AG20443 (cell line): ENCODE results near the gene CSTF2T.

Source experiments
- DNase-seq: peaks from one replicate; pipeline ENCODE4 v3.0.0; 2012; ENCODE audit warnings: low spot score, mixed read lengths

CSTF2T gene, protein sequence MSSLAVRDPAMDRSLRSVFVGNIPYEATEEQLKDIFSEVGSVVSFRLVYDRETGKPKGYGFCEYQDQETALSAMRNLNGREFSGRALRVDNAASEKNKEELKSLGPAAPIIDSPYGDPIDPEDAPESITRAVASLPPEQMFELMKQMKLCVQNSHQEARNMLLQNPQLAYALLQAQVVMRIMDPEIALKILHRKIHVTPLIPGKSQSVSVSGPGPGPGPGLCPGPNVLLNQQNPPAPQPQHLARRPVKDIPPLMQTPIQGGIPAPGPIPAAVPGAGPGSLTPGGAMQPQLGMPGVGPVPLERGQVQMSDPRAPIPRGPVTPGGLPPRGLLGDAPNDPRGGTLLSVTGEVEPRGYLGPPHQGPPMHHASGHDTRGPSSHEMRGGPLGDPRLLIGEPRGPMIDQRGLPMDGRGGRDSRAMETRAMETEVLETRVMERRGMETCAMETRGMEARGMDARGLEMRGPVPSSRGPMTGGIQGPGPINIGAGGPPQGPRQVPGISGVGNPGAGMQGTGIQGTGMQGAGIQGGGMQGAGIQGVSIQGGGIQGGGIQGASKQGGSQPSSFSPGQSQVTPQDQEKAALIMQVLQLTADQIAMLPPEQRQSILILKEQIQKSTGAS

DNA sequence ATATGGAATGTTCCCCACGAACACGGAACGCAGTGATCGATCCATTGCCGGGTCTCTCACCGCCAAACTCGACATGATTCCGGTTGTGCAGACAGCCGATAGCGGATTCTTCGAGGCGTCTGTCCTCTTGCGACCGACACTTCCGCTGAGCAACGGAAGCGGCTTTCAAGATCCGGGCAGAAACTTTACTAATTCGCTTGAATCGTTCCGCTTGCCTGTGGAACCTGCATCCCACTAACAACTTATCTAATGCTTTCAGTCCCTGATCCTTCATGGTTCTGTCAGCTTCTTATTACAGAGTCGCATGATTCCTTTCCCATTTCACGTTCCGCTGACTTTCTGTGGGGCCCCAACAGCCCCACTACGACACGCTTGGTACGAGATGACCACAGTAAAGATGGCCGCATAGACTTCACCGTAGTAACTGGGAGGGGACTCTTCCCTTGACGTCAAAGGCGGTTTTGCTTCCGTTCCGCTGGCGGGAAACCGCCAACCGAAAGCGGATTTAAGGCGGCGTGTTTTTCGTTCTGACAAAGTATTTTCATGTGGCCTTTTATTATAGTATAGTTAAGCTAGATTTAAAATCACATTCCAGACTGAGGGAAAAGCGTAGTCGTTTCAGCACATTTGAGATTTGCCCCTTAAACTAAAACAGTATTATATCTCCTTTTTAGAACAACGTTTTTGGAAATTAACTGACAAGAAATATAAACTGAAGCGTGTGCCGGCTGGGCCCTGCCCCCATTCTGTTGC lies at the start of gene CSTF2T:
Gene CSTF2T (minus strand): TSS at position 121 of the 753 bp plus-strand sequence. CDS start 46 bp downstream, at position 75.
- peak; percentile 83 for DNase-seq

DNA sequence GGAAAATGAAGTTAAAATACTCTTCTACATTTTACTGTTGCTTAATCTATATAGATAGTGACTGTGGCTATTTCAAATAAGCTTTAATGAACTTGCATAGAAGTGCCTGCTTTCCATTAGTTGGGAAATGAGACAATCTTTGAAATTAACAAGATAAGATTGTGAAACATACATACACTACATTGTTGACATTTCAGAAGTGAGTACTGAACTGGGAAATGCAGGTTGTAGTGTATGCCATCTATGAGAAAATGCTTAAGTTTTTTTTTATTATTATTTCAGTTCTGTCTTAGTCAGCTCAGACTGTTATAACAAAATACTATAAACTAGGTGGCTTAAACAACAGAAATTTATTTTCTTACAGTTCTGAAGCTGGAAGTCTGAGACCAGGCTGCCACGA lies 49.6 kb upstream of the CSTF2T start:
- DNase-seq = no peak

GRCh38 chr10:51747216-51747615 lies 47.8 kb upstream of the CSTF2T start:
- no peak for DNase-seq

- DNase-seq = no peak
Measured at GRCh38 chr10:51745397-51745796, 46.0 kb upstream of the CSTF2T start.

GRCh38 chr10:51744235-51745000 lies 45.0 kb upstream of the CSTF2T start:
- no peak for DNase-seq

GRCh38 chr10:51743146-51743545 lies 43.8 kb upstream of the CSTF2T start:
- peak; percentile 23 for DNase-seq

DNA sequence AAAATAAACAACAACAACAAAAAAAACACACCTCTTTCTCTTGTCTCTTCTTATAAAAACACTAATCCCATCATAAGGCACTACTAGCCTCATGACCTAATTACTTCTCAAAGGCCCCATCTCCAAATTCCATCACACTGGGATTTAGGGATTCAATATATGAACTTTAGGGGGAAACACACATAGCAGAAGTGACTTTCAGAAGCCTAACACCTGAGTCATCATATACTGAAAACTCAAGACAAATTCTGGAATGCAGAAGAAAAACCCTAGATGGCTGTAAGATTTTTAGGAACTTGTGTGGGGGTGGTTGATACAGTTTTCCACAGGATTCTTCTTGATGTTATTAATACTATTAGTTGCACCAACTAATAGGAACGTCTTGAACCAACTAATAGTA lies 33.7 kb upstream of the CSTF2T start:
- peak; percentile 27 for DNase-seq

DNA sequence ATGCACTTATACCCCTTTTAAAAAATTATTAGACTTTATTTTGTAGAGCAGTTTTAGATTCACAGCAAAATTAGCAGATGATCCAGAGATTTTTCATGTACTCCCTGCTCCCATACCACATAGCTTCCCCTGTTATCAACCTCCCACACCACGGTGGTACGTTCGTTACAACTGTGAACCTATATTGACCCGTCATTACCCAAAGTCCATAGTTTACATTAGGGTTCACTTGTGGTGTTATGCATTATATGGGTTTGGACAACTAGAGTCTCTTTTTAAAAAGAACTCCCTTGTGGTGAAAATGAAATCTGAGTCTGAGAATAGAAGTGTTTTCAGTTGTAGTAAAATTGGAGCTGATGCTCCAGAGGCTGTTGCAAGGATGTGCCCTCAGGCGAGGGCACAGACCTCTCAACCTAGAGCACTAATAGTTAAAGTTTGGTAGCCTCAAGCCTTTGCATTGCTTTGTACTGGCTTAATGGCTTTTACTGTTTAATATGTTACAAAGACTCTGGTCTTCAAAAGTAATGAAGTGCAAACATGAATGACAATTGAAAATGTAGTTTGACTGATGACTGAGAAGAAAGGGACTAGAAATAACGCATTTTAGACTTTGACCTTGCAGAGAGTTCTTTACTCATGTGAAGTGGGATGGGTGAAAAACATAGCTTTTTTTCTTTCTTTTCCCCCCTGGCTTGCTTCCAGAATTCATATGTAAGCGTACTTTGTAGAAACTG lies 30.6 kb upstream of the CSTF2T start:
- DNase-seq = no peak

- no peak for DNase-seq
Measured at GRCh38 chr10:51724038-51724437, 24.6 kb upstream of the CSTF2T start.

DNA sequence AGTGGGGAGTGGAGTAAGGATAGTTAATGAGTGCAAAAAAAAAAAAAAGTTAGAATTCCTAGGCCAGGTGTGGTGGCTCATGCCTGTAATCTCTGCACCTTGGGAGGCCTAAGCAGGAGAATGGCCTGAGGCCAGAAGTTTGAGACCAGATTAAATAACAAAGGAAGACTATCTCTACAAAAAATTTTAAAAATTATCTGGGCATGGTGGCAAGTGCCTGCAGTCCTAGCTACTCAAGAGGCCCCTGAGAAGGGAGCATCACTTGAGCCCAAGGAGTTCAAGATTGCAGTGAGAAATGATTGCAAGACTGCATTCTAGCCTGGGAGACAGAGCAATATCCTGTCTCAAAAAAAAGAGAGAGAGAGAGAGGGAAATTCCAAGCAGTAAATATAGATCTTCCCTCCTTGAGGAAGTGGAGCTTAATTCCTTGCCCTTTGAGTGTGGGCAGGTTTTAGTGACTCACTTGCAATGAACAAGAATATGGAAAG lies 19.5 kb upstream of the CSTF2T start:
- DNase-seq = peak; percentile 11

GRCh38 chr10:51716981-51717380 lies 17.6 kb upstream of the CSTF2T start:
- peak; percentile 11 for DNase-seq

DNA sequence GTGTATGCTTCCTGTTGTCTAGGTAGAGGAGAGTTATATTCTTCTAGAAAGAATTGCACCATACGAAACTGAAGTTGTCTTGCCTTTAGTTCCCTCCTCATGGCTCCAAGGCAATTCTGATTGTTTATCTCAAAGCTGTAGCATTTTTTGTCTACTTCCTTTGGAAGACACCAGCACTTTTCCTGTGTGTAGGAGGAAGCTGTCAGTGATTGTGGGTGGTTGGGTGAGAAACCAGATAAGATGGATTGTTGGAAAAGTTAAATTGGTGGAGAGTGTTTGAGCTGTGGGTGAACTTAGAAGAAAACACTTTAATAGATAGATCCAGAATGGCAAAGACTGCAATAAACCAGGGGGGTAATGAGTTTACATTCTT lies 12.1 kb upstream of the CSTF2T start:
- DNase-seq = no peak

DNA sequence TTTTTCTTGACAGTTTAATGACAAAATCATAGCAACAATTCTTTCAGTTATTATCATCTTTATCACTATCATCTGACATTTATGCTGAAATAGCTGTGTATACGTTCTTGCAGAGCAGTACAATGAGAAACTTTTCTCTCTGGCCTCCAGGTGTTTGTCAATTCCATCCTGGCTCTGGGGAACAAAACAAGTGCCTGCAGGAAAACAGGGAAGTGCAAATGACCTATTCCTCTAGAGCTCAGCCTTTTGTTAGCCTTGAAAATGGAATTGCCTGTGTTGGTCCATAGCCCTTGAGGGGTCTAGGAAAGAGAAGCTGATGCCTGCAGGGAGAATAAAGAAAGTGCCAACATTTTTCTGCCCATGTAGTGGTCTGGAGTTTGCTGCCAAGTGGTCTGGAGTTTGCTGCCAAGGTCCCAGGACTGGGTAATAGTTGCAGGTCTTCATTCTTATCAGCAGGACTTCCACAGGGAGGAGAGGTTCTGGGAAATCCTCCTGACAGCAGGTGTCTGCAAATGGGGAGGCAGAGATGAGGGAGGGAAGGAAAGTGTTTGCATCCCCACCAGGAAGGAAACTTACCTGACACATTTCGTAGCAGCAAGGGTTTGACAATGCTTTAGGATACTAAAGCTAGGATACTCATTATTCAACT lies 10.1 kb upstream of the CSTF2T start:
- no peak for DNase-seq

- no peak for DNase-seq
Measured at GRCh38 chr10:51708609-51709008, 9.2 kb upstream of the CSTF2T start.

DNA sequence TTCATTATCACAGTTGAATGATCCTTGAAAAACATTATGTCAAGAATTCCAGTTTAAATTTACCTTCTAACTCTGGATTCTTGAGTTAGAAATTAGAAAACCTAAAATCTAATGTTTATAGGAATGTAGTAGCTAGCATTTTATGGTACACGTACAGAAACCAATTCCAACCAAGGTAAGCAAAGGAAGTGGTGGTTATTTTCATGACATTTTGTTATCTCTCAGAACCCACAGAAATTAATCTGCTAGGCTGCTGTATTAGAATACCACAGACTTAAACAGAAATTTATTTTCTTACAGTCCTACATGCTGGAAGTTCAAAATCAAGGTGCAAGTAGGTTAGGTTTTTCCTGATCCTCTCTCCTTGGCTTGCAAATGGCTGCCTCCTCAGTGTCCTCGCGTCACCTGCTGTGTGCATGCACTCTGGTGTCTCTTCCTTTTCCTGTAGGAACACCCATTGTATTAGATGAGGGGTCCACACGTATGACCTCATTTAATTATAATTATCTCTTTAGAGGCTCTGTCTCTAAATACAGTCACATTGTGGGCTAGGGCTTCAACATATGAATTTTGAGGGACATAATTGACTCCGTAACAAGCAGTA lies 8.5 kb upstream of the CSTF2T start:
- DNase-seq = no peak

DNA sequence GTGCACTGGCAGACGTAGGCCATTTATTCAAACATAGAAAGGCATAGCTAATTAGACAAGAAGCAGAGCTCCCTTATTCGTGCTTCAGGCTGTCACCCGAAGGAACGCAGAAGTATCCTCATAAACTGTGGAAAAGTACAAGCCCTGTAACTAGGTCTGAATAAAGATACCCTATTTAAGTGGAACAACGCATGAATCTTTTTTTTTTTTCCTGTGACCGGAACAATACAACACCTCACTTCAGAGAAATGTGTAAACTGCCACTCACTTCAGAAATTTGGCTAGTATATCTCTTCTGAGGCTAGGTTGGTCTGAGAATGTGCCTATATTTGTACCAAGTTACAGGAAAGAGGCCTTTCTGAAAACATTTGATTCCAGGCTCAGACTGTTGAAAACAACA lies 8.0 kb upstream of the CSTF2T start:
- DNase-seq = no peak

GRCh38 chr10:51706225-51706624 lies 6.8 kb upstream of the CSTF2T start:
- peak; percentile 77 for DNase-seq

DNA sequence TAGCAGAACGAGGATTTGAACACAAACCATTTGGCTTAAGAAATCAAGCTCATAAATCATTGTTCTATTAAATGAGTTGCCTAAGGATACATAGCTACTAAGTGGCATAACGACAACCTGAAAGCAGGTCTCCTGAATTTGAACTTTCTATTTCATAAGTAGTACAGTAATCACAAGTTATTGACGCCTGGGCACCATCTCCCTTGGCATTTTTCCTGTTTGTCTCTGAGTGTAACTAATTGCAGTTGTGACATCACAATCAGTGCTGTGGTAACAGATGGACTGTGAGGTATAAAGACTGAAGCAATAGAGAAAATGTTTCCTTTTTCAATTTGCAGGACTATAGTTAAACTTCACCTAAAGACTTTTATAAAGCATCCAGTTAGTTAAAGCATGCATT lies 6.4 kb upstream of the CSTF2T start:
- DNase-seq = no peak

- DNase-seq = no peak
Measured at GRCh38 chr10:51700228-51700817, 928 bp upstream of the CSTF2T start.

DNA sequence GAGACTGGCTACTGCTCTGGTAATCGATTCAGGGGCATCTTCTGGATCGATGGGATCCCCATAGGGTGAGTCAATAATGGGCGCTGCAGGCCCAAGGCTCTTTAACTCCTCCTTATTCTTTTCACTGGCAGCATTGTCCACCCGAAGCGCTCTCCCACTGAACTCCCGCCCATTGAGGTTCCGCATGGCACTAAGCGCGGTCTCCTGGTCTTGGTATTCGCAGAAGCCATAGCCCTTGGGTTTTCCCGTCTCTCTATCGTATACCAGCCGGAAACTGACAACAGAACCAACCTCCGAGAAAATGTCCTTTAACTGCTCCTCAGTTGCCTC lies 285 bp downstream of the CSTF2T start:
- peak; percentile 30 for DNase-seq
